Activated T-helper 1 cell treated with anti-CD3 and anti-CD28 coated beads, Interleukin-2, amount 50 U/mL, for 16 hours (primary cell): Measurements from ENCODE around the gene TGIF2LY.
"Not testable (repeated sequence)": the region's sequence is repeated elsewhere in the genome, so short reads cannot be mapped to it uniquely, and the experiment has no call there.

ENCODE experiments used
- DNase-seq, 2 donors: peaks; one replicate each; pipeline ENCODE4 v3.0.0-alpha.2; 2020; ENCODE audit warnings: low read depth in 1 of 2, low spot score in 1 of 2

The TGIF2LY gene

GRCh38 chrY:3578767-3579166 lies at the start of gene TGIF2LY:
TSS of gene TGIF2LY (plus strand) at chrY:3579067. CDS start at chrY:3579245, 178 bp downstream.
- DNase-seq, result not testable (repeated sequence)
